Endothelial cell of umbilical vein (primary cell): ENCODE measurements around the gene DGKD.

Source experiments
- EZH2 ChIP-seq: IDR thresholded peaks from 2 replicates; pipeline ENCODE4 v1.6.1; 2012; ENCODE audit warnings: borderline replicate concordance, low read depth, mild to moderate bottlenecking, moderate library complexity, low read length, inconsistent platforms; ENCODE audit not compliant: severe bottlenecking
- JUN ChIP-seq: IDR thresholded peaks from 2 replicates; pipeline ENCODE4 v1.6.1; 2011; ENCODE audit warnings: borderline replicate concordance, low read depth; ENCODE audit not compliant: insufficient read length, insufficient read depth
- MYC ChIP-seq: IDR thresholded peaks from one replicate; pipeline ENCODE4 v1.6.1; 2011; ENCODE audit warnings: mild to moderate bottlenecking, low read depth, low read length
- POLR2A ChIP-seq: IDR thresholded peaks from 2 replicates; pipeline ENCODE4 v1.6.1; 2012; ENCODE audit warnings: low read depth, mild to moderate bottlenecking, control low read depth, low read length
- POLR2AphosphoS5 ChIP-seq: IDR thresholded peaks from 2 replicates; pipeline ENCODE4 v1.6.1; 2012; ENCODE audit warnings: low read depth, mild to moderate bottlenecking, control low read depth, low read length, moderate library complexity; ENCODE audit not compliant: insufficient read depth
- TF ChIP-seq, protein P1 (sequence below), 2 donors: IDR thresholded peaks; 1 replicate in 1 of 2; 2 replicates in 1 of 2; pipeline ENCODE4 v1.5.1; 2011; ENCODE audit warnings: low read length in 2 of 2, mild to moderate bottlenecking in 2 of 2, moderate library complexity in 2 of 2, control low read depth in 1 of 2, inconsistent platforms in 1 of 2, low read depth in 1 of 2; ENCODE audit not compliant: insufficient read depth in 1 of 2; ENCODE audit errors: extremely low read depth in 1 of 2

DNA sequence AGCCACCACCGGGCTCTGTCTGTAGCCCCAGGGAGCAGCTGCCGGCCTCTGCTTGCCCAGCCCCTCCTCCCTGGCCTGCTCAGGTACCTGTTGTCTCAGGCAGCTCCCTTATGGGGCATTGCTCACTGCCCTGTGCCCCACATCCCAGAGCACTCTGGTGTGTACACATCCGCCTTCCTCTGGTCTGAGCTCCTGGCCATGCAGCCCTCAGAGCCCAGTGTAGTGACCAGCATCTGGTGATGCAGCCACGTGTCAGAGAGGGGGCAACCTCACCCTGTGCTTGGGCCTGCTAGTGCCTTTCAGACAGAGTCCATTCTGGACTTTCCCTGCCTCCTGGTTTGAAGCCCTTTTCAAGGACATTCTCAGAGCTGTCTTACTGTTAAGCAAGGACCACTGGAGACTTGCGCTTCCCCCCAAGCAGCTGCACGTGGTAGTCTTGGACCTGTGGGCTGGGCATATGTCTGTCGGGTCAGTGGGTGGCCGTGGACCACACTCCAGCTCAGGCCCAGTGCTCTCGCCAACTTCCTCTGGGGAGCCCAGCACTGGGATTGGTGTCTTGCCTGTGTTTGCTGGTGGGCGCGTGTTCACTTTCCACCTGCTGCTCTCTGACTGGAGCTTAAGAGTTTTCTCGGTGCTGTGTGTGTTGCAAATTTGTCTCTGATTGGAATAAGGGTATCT, 30.7 kb downstream of the DGKD start:
- TF ChIP-seq, protein P1, sequence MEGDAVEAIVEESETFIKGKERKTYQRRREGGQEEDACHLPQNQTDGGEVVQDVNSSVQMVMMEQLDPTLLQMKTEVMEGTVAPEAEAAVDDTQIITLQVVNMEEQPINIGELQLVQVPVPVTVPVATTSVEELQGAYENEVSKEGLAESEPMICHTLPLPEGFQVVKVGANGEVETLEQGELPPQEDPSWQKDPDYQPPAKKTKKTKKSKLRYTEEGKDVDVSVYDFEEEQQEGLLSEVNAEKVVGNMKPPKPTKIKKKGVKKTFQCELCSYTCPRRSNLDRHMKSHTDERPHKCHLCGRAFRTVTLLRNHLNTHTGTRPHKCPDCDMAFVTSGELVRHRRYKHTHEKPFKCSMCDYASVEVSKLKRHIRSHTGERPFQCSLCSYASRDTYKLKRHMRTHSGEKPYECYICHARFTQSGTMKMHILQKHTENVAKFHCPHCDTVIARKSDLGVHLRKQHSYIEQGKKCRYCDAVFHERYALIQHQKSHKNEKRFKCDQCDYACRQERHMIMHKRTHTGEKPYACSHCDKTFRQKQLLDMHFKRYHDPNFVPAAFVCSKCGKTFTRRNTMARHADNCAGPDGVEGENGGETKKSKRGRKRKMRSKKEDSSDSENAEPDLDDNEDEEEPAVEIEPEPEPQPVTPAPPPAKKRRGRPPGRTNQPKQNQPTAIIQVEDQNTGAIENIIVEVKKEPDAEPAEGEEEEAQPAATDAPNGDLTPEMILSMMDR (IDR thresholded peaks at IDR 0.05; ENCODE audit: extremely low read depth in 1 of 2, insufficient read depth in 1 of 2, low read depth in 1 of 2, low read length in 2 of 2) = no peak
- no peak for TF ChIP-seq EZH2
- no peak for TF ChIP-seq MYC
- TF ChIP-seq POLR2A = no peak
- no peak for TF ChIP-seq JUN
- no peak for TF ChIP-seq POLR2AphosphoS5
